Mammary epithelial cell (primary cell): ENCODE results near the gene TBC1D24.

ENCODE experiments used
- EZH2 ChIP-seq: IDR thresholded peaks from 2 replicates; pipeline ENCODE4 v1.6.1; 2012; ENCODE audit warnings: low read length, inconsistent platforms, borderline replicate concordance
- TF ChIP-seq, protein P1 (sequence below), 2 donors: IDR thresholded peaks in 1 of 2; conservative IDR thresholded peaks in 1 of 2; 2 replicates each; pipeline ENCODE4 v1.5.1; 2011 to 2012; ENCODE audit warnings: inconsistent platforms in 2 of 2, low read length in 2 of 2, mild to moderate bottlenecking in 2 of 2, control low read depth in 1 of 2, low read depth in 1 of 2; ENCODE audit not compliant: insufficient read depth in 1 of 2; ENCODE audit errors: extremely low read depth in 1 of 2

DNA sequence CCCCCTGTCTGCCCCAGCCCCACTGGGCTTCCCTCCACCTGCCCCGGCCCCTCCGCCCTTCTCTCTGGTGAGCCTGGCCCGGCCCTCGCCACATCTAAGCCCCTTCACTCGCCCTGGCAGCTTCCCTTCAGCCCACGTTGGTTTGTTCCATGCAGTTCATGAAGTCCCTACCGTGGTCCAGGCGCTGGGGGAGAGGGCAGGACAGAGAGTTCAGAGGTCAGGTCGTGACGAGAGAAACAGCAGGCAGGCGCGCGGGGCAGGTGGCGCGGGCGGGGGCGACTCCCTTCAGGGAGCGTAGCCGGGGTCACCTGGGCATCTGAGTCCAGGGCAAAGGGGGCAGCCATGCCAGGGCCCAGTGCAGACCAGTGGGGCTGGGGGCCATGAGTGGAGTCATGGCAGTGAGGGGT lies 23.9 kb upstream of the TBC1D24 start:
- TF ChIP-seq, protein P1, sequence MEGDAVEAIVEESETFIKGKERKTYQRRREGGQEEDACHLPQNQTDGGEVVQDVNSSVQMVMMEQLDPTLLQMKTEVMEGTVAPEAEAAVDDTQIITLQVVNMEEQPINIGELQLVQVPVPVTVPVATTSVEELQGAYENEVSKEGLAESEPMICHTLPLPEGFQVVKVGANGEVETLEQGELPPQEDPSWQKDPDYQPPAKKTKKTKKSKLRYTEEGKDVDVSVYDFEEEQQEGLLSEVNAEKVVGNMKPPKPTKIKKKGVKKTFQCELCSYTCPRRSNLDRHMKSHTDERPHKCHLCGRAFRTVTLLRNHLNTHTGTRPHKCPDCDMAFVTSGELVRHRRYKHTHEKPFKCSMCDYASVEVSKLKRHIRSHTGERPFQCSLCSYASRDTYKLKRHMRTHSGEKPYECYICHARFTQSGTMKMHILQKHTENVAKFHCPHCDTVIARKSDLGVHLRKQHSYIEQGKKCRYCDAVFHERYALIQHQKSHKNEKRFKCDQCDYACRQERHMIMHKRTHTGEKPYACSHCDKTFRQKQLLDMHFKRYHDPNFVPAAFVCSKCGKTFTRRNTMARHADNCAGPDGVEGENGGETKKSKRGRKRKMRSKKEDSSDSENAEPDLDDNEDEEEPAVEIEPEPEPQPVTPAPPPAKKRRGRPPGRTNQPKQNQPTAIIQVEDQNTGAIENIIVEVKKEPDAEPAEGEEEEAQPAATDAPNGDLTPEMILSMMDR (conservative IDR thresholded peaks at IDR 0.05 in 1 of 2, IDR thresholded peaks at IDR 0.05 in 1 of 2; ENCODE audit: extremely low read depth in 1 of 2, insufficient read depth in 1 of 2, low read depth in 1 of 2, low read length in 2 of 2), result no peak
- TF ChIP-seq EZH2, result no peak
